Tibial nerve (tissue), 4 donors: Measurements from ENCODE around the gene TNFAIP8. TPM values are rescaled to one million over a fixed set of nuclear protein-coding genes. Genes with fewer than 3 reads are reported as not detected.

Experiments
- small RNA-seq: library from RNA; depleted of rRNA; stranded (forward); fragments of <200 nt; gene quantifications from one replicate; pipeline ENCODE3, GENCODE V24; 2016
- total RNA-seq, 4 donors: library from RNA; depleted of rRNA; stranded (reverse); fragments of >200 nt; gene quantifications; one replicate each; pipeline ENCODE4 v1.1.0, GENCODE V29; 2016

Gene TNFAIP8
- total RNA-seq, 4 donors from 2014 or later = 15.3 to 19.4 (median 17.8) TPM

Small RNAs within 50 kb of the gene (small RNA-seq; reads per million reads assigned to genes)
- gene RN7SL174P = not detected
- not detected for gene RNA5SP190

Other genes with a start within 250 kb of the TNFAIP8 start
- gene HSD17B4, start 96.5 kb downstream of the TNFAIP8 start, total RNA-seq = 100 to 1,000 TPM; 108 to 176 (median 113) TPM